HL-60 (cell line): ENCODE results near the gene TRIP6.

Experiments
- DNase-seq, 2 experiments: peaks; one replicate each; pipeline ENCODE4 v3.0.0-alpha.2; 2010 to 2020; ENCODE audit warnings: low read depth in 1 of 2, low spot score in 1 of 2
- H3K27ac ChIP-seq: fragments of 250-450 bp; sonication (Bioruptor Pico); replicated peaks from 2 replicates; pipeline ENCODE4 v1.5.1; 2020; ENCODE audit warnings: mild to moderate bottlenecking, moderate library complexity
- H3K27me3 ChIP-seq: fragments of 250-450 bp; sonication (Bioruptor Pico); 2 replicates; pipeline ENCODE4 v1.5.1; 2021; ENCODE audit warnings: mild to moderate bottlenecking, moderate library complexity; ENCODE audit not compliant: insufficient read depth, poor library complexity, severe bottlenecking
- H3K4me3 ChIP-seq: replicated peaks from 2 replicates; pipeline ENCODE4 v1.5.1; 2011; ENCODE audit warnings: mild to moderate bottlenecking, control low read depth, low read length; ENCODE audit not compliant: insufficient read depth
- GABPA ChIP-seq: IDR thresholded peaks from 2 replicates; pipeline ENCODE4 v1.6.1; 2012; ENCODE audit warnings: low read depth
- POLR2AphosphoS5 ChIP-seq: IDR thresholded peaks from 2 replicates; pipeline ENCODE4 v1.6.1; 2012; ENCODE audit warnings: low read depth
- REST ChIP-seq: IDR thresholded peaks from 2 replicates; pipeline ENCODE4 v1.6.1; 2012; ENCODE audit warnings: low read depth; ENCODE audit not compliant: insufficient replicate concordance
- SPI1 ChIP-seq: IDR thresholded peaks from 2 replicates; pipeline ENCODE4 v1.6.1; 2012; ENCODE audit warnings: low read depth, mild to moderate bottlenecking, borderline replicate concordance
- TF ChIP-seq, protein P1 (sequence below): IDR thresholded peaks from one replicate; pipeline ENCODE4 v1.5.1; 2011; ENCODE audit warnings: low read length, control low read depth, inconsistent platforms; ENCODE audit not compliant: insufficient read depth

Gene TRIP6

GRCh38 chr7:100829150-100829716 lies 38.0 kb upstream of the TRIP6 start:
- Histone ChIP-seq H3K27me3 (peaks cover 46% of the 10 kb centered on the region), H3K27ac (no peak overlapping the region), H3K4me3 (no peak overlapping the region)
- DNase-seq, result no peak
- TF ChIP-seq SPI1 (no peak), REST (no peak), GABPA (no peak), POLR2AphosphoS5 (no peak)
- TF ChIP-seq, protein P1, sequence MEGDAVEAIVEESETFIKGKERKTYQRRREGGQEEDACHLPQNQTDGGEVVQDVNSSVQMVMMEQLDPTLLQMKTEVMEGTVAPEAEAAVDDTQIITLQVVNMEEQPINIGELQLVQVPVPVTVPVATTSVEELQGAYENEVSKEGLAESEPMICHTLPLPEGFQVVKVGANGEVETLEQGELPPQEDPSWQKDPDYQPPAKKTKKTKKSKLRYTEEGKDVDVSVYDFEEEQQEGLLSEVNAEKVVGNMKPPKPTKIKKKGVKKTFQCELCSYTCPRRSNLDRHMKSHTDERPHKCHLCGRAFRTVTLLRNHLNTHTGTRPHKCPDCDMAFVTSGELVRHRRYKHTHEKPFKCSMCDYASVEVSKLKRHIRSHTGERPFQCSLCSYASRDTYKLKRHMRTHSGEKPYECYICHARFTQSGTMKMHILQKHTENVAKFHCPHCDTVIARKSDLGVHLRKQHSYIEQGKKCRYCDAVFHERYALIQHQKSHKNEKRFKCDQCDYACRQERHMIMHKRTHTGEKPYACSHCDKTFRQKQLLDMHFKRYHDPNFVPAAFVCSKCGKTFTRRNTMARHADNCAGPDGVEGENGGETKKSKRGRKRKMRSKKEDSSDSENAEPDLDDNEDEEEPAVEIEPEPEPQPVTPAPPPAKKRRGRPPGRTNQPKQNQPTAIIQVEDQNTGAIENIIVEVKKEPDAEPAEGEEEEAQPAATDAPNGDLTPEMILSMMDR, result no peak

- TF ChIP-seq GABPA (no peak), POLR2AphosphoS5 (no peak), REST (no peak), SPI1 (no peak)
- TF ChIP-seq, protein P1, result no peak
- no peak for DNase-seq
- Histone ChIP-seq H3K27me3 (peaks cover 41% of the 10 kb centered on the region), H3K27ac (no peak overlapping the region), H3K4me3 (no peak overlapping the region)
Measured at GRCh38 chr7:100830396-100830795, 36.8 kb upstream of the TRIP6 start.

DNA sequence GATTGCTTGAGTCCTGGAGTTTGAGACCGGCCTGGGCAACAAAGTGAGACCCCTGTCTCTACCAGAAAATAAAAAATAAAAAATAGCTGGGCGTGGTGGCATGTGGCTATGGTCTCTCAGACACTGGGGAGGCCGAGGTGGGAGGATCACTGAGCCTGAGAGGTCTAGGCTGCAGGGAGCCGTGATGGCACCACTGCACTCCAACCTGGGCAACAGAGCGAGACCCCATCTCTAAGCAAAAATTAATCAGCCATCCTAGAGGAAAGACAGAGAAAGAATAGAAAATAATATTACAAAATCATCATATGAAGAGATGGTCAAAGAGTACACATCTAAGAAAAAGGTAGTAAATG lies 34.9 kb upstream of the TRIP6 start:
- H3K27ac ChIP-seq, result no peak overlapping the region
- TF ChIP-seq POLR2AphosphoS5 (no peak), REST (no peak), SPI1 (no peak), GABPA (no peak)
- TF ChIP-seq, protein P1, result no peak
- H3K27me3 ChIP-seq, result peaks cover 26% of the 10 kb centered on the region
- no peak overlapping the region for H3K4me3 ChIP-seq
- DNase-seq, result no peak
